HG03064 (cell line): Measurements from ENCODE around the gene PANK1.

Experiments
- ATAC-seq: cut with Tn5 transposase; IDR thresholded peaks from one replicate; pipeline ENCODE4 v1.9.1; 2021; ENCODE audit warnings: low read depth; ENCODE audit not compliant: unreplicated experiment

PANK1 gene

DNA sequence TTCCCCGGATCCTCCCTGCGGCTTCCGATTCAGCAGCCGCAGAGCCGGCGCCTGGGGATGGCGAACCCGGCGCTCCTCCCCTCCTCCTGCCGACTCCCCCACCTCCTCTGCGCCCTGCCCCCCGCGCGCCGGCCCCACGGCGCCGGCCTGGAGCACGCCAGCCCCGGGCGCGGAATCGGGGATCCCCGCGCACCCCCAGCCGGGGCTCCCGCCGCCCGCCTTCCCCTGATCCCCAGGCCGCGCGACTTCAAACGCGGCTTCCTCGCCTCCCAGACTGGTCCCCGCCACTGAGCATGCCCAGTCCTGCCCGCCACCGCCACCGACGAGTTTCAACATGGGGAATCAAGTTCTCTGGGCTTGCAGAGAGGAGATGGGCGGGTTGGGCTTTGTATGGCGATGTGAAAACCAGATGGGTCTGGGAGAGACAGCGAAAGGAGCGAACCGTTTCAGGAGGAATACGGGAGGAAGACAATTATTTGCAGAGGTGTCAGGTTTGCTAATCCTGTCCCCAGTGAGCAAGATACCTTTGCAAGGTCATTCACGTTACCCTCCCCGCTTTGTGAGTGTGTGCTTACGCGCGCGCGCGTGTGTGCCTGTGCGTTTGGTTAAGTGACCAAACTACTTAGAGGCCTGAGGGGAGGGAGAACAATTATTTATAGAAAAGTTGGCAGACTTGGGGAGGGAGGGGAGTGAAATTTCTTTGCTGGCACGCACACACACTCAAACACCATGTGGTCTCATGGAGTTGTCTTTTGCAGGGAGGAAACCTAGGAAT, at the start of gene PANK1:
PANK1 (minus strand) TSS at position 276 of the 775 bp plus-strand sequence. CDS start 351 bp downstream, outside the sequence.
- peak; percentile 34 for ATAC-seq

DNA sequence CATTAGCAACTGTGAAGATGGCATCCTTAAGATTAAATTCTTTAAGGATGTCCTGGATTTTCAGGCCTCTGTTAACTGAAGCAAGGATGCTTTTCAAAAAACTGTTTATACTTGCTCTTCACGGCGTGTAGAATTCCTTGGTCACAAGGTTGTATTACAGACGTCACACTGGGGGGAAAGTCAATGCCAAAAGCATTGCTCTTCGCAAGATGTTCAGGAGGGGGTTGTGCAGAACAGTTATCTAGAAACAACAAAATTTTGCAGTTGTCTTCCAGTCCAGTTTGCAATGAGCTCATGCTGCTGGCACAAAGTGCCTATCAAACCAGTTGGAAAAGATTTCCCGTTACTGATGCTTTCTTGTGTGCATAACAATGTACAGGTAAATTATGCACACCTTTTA, 48.1 kb upstream of the PANK1 start:
- no peak for ATAC-seq

DNA sequence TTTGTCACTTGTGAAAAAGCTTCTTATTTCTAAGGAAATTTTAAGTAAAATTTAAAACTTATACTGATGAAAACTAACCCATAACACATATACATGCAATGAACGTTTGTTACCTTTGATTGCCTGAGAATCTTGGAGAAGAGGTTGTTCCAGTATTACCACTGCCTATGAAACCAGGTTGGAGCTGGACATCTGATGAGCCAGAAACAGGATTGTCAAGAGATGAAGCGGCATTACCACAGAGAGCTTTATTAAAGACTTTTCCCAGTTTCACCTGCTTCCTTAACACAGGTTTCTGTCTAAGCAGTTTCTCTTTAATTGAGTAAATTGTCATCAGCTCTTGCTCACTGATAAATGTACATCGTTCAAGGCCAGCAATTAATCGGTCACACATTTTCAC, 47.4 kb upstream of the PANK1 start:
- ATAC-seq, result no peak

DNA sequence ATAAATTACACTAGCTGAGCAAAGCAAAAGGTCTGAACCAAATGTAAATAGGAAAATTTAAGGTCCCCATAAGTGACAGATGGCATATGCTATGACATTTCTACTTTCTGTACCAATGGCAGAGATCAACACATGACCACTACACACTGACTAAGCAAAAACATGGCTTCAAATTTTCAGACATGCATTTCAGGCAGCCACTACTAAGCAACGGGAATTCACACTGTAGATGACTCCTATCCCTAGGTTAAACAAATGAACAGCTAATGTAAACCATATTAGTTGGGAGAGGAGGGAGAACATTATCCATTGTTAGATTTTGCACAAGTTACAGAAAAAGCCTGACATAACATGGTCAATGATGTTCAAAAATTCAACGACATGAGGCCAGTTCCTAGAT, 45.0 kb upstream of the PANK1 start:
- ATAC-seq, result no peak

DNA sequence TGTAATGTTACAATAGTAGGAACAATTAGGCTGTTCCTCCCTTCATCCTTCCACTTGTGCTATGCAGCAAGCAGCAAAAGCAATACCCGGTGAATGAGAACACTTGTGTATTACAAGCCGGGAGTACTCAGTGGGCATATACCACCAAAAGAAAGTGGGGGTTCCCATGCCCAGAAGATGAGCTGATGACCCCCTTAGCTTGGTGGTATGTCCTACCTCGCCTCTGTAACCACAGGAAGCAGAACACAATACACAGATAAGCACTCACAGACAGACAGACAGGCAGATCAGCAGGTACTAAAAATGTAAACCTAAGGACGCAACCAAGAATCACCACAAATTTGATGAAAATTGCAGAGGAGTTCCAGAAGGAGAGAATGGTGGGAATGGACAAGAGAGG, 40.9 kb upstream of the PANK1 start:
- no peak for ATAC-seq

DNA sequence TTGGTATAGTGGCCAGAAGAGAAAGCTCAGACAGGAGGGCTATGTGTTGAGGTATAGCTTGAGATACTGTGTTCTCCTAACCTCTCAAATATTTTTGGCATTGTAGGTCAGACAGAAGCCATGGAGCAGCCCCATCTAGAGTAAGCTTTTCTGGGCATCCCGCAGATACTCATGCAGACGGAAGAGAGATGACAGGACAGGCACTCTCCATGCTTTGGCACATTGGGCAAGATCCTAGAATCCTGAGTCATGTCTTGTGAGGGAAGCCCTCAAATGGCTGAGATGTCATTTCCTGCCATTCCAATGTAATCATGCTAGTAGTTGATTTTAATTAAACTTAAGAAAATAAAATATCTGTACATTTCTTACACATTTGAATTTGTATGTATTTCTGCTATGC, 39.6 kb upstream of the PANK1 start:
- ATAC-seq, result no peak

DNA sequence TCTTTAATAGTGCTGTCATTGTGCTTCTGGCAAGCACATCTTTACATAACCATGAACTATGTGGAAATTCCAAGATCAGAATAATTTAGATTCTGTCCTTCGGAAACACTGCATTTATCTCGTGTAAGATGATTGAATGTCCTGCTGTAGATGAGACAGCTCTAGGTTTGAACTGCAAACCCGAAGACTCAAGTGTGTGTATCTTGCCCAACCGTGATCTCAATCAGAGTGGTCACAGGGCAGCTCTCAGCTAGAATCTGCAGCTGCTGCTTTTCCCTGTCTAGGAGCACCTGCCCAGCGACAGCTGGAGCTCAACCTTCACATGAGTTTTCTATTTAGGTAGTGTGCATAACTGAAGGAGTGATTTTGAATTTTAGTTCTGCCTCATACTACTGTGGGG, 38.8 kb upstream of the PANK1 start:
- no peak for ATAC-seq

DNA sequence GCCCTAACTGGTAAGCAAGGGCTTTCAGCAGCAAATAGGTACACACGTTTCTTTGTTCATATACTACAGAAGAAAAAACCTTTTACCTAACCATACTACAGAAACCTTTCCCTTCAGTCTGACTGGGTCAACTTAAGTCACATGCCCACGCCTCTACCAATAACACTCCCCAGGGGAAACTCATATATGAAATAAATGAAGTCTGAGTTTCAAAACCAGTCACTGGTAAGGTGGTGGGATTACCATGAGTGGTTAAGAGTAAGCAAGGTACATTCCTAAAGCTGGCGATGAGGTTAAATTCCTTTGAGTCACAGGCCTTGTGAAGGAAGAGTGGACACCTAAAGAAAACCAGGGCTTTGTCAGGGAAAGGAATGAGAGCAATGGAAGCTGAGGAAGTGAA, 34.9 kb upstream of the PANK1 start:
- no peak for ATAC-seq

DNA sequence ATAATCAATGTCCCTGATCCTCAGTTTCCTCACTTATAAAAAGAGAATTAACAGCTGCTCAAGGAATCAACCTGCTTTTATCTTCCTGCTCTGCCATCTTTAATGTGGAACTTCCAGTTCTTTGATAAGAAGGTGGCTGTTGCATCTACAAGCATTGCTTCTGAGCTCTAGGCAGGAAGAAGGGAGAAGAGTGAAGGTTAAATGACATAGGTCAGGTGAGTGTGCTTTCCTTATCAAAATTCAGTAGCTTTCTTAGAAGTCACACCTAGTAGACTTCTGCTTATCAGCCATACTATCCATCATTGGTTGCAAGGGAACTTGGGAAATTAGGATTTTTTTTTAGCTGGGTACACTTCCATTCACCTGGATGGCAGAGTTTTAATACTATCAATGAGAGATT, 32.3 kb upstream of the PANK1 start:
- ATAC-seq, result no peak

DNA sequence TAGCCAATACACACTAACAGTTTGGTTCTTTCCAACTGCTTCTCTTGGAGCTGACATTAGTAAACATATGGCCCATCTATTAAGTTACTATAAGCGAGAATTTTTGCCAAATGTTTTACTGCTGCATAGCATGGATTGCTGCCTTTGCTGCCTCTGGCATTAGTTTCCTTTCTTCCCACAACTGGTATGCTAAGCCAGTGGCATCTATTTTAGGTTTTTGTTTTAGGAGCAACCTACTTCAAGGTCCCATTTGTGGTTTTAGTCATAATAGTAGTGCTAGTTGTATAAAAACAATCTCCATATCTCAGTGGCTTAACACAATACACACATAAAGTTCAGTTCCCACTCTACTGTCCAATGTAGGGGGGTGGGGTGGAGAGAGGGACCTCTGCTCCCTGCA, 25.9 kb upstream of the PANK1 start:
- ATAC-seq, result no peak

DNA sequence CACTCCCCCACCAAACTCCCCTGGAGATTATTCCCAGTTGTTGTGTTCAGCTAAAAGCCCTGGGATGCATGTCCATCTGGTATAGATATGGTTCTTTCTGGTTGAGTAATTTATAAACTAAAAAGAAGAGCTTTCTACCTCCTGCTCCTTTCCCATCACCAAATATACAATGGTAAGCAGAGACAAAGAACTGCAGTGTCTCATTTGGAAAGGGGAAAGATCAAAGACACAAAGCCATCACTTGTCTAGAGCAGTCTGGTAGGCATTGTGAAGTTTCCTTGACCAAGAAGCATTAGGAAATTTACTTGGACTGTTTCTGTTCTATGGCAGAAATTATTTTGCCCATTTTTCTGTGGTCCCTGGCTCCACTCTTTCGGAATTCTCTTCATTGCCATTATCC, 24.9 kb upstream of the PANK1 start:
- no peak for ATAC-seq

DNA sequence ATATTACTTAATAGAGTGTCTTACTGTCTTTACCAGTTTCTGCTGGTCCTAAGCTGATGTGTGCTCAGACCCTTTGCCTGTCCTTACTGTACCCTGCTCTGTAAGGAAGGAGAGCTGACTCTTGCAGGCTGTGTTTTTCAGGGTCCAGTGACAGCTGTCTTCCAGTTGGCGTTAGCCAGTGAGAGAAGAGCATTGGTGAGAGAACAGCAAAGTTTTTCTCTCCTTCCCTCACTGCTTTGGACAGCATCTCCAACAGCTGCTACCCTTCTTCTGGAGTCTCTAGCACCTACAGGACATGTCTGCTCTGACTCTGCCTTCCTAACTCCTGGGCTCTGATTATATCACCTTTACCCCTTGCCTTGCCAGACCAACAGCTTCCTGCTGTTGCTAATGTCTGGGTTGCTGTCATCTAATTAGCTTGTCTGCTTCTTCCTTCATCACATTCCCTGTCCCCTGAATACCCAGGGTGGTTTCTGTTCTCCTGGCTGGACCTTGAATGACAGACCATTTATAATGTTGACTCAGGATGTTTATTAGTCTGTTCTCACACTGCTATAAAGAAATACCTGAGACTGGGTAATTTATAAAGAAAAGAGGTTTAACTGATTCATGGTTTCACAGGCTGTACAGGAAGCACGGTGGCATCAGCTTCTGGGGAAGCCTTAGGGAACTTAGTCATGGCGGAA, 23.5 kb upstream of the PANK1 start:
- ATAC-seq, result no peak

DNA sequence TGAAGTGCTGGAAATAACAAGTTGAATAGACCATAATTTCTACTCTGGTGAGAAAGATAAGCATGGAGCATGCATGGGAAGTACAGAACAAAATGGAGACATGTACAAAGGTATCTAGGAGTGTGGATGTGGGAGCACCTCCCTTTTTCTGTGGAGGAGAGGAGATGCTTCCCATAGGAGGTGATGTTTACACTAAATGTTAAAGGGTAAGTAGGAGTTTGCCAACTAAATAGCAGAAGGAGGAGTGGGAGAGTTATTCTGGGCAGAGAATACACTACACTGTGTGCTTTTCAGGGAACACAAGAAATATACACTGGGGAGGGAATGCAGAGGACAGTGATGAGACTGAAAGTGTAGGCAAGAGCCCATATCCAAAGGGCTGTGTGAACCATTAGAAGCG, 21.1 kb upstream of the PANK1 start:
- no peak for ATAC-seq

DNA sequence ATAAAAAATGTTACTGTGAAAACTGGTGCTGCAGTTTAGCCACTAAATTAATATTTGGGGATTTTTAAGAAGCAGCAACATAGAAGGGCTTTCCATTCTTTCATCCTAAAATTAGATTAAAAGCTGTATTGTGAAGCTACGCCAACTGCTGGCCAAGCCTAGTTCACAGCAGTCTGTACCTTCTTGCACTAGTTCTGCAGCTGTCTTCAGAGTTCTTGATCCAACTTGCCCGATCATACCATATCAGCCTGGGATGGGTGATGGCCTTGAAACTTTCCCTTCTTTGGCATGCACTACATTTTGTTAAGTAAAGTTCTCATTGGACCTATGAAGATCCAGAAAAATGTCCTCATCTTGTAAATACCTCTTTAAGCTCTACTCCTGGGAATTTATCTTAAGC, 20.3 kb upstream of the PANK1 start:
- no peak for ATAC-seq

DNA sequence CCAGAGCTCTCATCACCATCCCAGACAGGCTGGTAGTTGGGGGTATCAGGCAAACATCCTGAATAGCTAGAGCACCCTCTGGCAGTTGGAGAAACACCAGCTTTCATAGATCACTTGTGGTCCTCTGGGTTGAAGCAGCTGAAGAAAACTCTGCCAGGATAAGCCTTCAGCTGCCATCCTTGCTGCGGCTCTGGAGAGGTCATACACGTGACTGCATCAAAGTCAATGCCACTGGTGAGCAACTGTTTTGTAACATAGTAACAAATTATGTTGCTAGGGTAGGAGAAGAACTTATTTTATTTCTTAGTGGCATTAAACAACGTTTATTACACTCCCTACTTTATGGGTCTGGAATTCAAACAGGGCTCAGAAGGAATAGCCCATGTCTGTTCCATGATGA, 19.2 kb upstream of the PANK1 start:
- ATAC-seq, result no peak

DNA sequence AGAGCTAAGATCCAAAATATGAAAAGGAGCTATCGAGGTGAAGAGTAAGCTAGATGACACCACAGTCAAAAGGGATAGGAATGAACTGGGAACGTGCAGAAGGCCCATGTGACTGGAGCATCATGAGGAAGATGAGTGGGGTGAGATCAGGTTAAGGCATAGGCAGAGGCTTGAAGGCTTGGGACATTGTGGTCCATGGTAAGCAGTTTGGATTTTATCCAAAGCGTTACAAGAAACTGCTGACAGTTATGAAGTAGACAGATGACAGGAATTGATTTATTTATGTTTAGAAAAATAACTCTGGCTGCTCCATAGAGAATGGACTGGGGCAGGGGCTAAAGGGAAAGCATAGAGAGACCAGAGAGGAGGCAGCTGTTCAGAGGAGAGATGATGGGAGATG, 18.1 kb upstream of the PANK1 start:
- no peak for ATAC-seq

DNA sequence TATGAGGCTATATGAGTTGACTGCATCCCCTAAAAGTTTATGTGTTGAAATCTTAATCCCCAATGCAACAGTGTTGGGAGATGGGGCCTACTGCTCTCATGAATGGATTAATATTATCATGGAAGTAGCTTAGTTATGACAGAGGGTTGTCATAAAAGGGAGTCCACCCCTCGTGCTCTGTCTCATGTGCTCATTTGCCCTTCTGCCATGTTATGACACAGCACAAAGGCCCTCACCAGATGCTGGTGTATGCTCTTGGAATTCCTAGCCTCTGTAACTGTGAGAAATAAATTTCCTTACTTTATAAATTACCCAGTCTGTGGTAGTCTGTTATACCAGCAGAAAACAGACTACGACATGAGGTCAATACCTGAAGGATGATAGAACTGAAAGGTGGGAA, 17.6 kb upstream of the PANK1 start:
- no peak for ATAC-seq

DNA sequence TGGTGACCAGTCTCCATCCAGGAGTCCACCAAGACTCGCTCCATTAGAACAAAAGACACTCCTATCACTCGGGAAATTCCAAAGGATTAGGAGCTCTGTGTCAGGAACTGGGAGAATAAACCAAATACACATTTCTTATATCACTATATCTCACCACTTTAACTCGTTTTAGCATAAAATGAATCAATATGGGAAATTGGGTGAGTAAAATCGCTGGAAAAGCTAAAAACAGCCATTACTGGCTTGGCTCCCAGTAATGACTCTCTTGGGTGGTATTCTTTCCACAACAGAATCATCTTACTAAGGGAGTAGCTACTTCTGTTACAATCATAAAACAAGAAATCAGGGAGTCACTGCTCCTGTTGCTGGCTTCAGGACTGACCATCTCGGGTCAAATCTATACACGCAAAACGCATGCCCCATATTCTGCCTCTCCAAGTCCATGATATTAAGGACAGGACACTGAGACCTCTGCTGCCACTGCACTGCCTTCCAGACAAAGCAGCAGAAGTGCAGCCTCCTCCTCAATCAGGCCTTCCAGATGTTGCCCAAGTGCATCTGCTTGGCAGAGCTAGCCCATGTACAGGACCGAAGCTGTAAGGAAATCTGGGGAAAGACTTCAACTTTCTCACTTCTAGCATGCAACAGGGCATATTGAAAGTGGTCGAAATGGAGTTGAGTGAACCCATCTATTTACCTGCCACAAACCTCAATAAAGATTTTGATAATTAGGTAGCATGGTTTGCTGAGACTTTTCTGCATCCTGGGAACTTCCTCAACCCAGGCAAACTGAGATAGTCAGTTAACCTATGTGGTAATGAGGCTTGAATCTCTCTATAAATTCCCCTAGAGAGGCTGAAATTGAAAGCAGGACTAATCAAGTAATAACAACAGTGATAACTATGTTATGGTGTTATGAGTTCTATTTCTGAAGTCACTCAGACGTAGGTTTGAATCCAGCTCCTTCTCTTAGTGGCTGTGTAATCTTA, 14.4 kb upstream of the PANK1 start:
- no peak for ATAC-seq

DNA sequence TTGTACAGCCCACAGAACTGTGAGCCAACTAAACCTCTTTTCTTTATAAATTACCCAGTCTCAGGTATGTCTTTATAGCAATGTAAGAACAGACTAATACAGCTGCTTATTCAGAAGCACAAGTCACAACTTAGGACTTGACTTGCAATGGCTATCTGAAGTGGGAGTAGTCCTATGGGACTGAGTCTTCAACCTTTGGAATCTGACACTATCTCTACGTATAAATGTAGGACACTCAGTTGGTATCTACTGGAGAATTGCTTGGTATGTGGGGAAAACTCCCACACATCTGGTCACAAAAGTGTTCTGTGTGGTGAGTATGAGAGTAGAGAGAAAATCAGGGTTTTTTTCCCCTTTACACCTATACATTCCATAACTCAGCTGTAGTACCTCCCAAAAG, 12.3 kb upstream of the PANK1 start:
- no peak for ATAC-seq

DNA sequence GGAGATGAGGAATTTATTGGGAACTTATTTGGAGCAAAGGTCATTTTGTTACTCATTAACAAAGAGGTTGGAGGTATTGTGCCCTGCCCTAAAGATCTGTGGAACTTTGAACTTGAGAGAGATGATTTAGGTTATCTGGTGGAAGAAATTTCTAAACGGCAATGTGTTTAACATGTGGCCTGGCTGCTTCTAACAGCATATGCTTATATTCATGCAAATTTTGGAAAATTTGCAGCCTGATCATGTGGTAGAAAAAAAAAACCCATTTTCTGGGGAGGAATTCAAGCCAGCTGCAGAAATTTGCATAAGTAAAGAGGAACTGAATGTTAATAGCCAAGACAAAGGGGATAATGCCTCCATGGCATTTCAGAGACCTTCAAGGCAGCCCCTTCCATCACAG, 10.7 kb upstream of the PANK1 start:
- ATAC-seq, result no peak

DNA sequence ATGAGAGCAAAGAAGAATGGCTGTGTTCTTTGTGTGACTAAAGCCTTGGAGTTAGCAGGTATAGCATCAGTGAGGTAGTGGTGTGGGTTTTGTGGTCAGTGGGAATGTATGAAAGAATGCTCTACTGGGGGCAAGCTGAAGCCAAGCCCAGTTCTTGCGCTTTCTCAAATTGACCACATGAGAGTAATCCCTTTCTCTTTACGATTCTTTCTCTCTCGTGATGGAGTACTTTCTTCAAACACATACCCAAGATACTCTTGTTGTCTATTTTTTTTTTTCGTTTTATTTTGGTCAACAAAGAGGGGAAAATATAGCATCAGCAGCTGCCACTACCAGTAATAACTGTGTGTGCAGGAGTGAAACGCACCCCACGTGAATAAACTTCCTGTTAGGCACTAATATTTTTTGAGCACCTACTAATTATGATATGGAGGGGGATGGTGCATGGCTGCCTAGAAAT, 8.4 kb upstream of the PANK1 start:
- ATAC-seq, result peak; percentile 70
